HEK293 (cell line): ENCODE data around the gene RRP1.

Experiments
- CTCF ChIA-PET: fragments of 350-600 bp; formaldehyde crosslinking; extraction: SDS; loops from one replicate; lab custom pipeline; 2021; ENCODE audit warnings: antibody characterized with exemption; lab: Yijun Ruan, JAX
- POLR2A ChIA-PET: fragments of 300-600 bp; formaldehyde crosslinking; extraction: SDS; loops from one replicate; lab custom pipeline; 2020; ENCODE audit warnings: antibody characterized with exemption, inconsistent platforms; lab: Yijun Ruan, JAX
- H3K27ac ChIP-seq: fragments of 200-500 bp; sonication (Bioruptor generic); 2 replicates; pipeline ENCODE4 v1.5.1; 2014; ENCODE audit warnings: low read depth, low read length, control low read depth, inconsistent platforms; ENCODE audit errors: extremely low read depth
- H3K36me3 ChIP-seq, 2 experiments: fragments of 200-500 bp in 1 of 2; sonication (Bioruptor generic) in 1 of 2; 1 replicate in 1 of 2; 2 replicates in 1 of 2; pipeline ENCODE4 v1.5.1; 2014 to 2017; ENCODE audit warnings: inconsistent platforms in 2 of 2, low read length in 2 of 2; ENCODE audit not compliant: control insufficient read depth in 2 of 2, insufficient read depth in 1 of 2
- H3K4me1 ChIP-seq: fragments of 200-500 bp; sonication (Bioruptor generic); 2 replicates; pipeline ENCODE4 v1.5.1; 2014; ENCODE audit warnings: mild to moderate bottlenecking, low read length, inconsistent platforms; ENCODE audit not compliant: control insufficient read depth, insufficient read depth
- H3K4me3 ChIP-seq: 2 replicates; pipeline ENCODE4 v1.5.1; 2011; ENCODE audit warnings: low read depth, mild to moderate bottlenecking, control low read depth, low read length, moderate library complexity
- H3K9me3 ChIP-seq: fragments of 200-500 bp; sonication (Bioruptor generic); 2 replicates; pipeline ENCODE4 v1.5.1; 2014; ENCODE audit warnings: low read depth, low read length, inconsistent platforms; ENCODE audit not compliant: control insufficient read depth, insufficient read depth
- GFI1B ChIP-seq: fragments of 450-650 bp; formaldehyde crosslinking; IDR thresholded peaks from 2 replicates; pipeline ENCODE4 v1.5.1; 2016; ENCODE audit warnings: missing biosample characterization, missing genetic modification characterization
- GLIS1 ChIP-seq: fragments of 450-650 bp; formaldehyde crosslinking; IDR thresholded peaks from 2 replicates; pipeline ENCODE4 v1.5.1; 2016; ENCODE audit warnings: missing biosample characterization, missing genetic modification characterization
- KLF17 ChIP-seq: fragments of 450-650 bp; formaldehyde crosslinking; IDR thresholded peaks from 2 replicates; pipeline ENCODE4 v1.5.1; 2016; ENCODE audit warnings: missing biosample characterization, missing genetic modification characterization
- TRIM28 ChIP-seq: IDR thresholded peaks from 2 replicates; pipeline ENCODE4 v1.6.1; 2011; ENCODE audit warnings: low read length, control low read depth, borderline replicate concordance
- ZBTB20 ChIP-seq: fragments of 450-650 bp; formaldehyde crosslinking; IDR thresholded peaks from 2 replicates; pipeline ENCODE4 v1.5.1; 2016; ENCODE audit warnings: missing biosample characterization, missing genetic modification characterization
- ZFP37 ChIP-seq: fragments of 450-650 bp; formaldehyde crosslinking; IDR thresholded peaks from 2 replicates; pipeline ENCODE4 v1.5.1; 2016; ENCODE audit warnings: missing biosample characterization, missing genetic modification characterization
- ZIC2 ChIP-seq: fragments of 450-650 bp; formaldehyde crosslinking; IDR thresholded peaks from 2 replicates; pipeline ENCODE4 v1.5.1; 2016; ENCODE audit warnings: missing biosample characterization, missing genetic modification characterization
- ZNF112 ChIP-seq: fragments of 450-650 bp; formaldehyde crosslinking; IDR thresholded peaks from 2 replicates; pipeline ENCODE4 v1.5.0; 2017; ENCODE audit warnings: missing biosample characterization, missing genetic modification characterization
- ZNF155 ChIP-seq: fragments of 450-650 bp; formaldehyde crosslinking; IDR thresholded peaks from 2 replicates; pipeline ENCODE4 v1.5.1; 2016; ENCODE audit warnings: missing biosample characterization, missing genetic modification characterization
- ZNF211 ChIP-seq: fragments of 450-650 bp; formaldehyde crosslinking; IDR thresholded peaks from 2 replicates; pipeline ENCODE4 v1.5.1; 2016; ENCODE audit warnings: low read depth, missing biosample characterization, missing genetic modification characterization
- ZNF501 ChIP-seq: fragments of 450-650 bp; formaldehyde crosslinking; IDR thresholded peaks from 2 replicates; pipeline ENCODE4 v1.5.1; 2016; ENCODE audit warnings: missing biosample characterization, missing genetic modification characterization
- ZNF600 ChIP-seq: fragments of 450-650 bp; formaldehyde crosslinking; IDR thresholded peaks from 2 replicates; pipeline ENCODE4 v1.5.1; 2016; ENCODE audit warnings: missing biosample characterization, missing genetic modification characterization
- ZNF660 ChIP-seq: fragments of 450-650 bp; IDR thresholded peaks from 2 replicates; pipeline ENCODE4 v1.5.1; 2018; ENCODE audit warnings: missing biosample characterization, mild to moderate bottlenecking, missing genetic modification characterization
- ZNF76 ChIP-seq: fragments of 450-650 bp; formaldehyde crosslinking; IDR thresholded peaks from 2 replicates; pipeline ENCODE4; 2016; ENCODE audit warnings: low read depth, missing biosample characterization, missing genetic modification characterization, borderline replicate concordance
- ZNF768 ChIP-seq: fragments of 450-650 bp; formaldehyde crosslinking; IDR thresholded peaks from 2 replicates; pipeline ENCODE4 v1.5.1; 2018; ENCODE audit warnings: missing biosample characterization, mild to moderate bottlenecking, missing genetic modification characterization
- TF ChIP-seq, protein P1 (sequence below): fragments of 450-650 bp; formaldehyde crosslinking; IDR thresholded peaks from 2 replicates; pipeline ENCODE4 v1.5.1; 2016; ENCODE audit warnings: missing biosample characterization, missing genetic modification characterization
- TF ChIP-seq, protein P2 (sequence below): fragments of 450-650 bp; formaldehyde crosslinking; IDR thresholded peaks from 2 replicates; pipeline ENCODE4 v1.5.1; 2016; ENCODE audit warnings: missing biosample characterization, missing genetic modification characterization
- TF ChIP-seq, protein P3 (sequence below): fragments of 450-650 bp; formaldehyde crosslinking; IDR thresholded peaks from 2 replicates; pipeline ENCODE4 v1.5.1; 2017; ENCODE audit warnings: missing biosample characterization, mild to moderate bottlenecking, missing genetic modification characterization, moderate library complexity

Gene RRP1

GRCh38 chr21:43767984-43768867 lies 21.2 kb upstream of the RRP1 start (continued):
- TF ChIP-seq ZNF768 (tag by site-specific recombination) (no peak), ZNF600 (0 out of 2 replicates have a peak, but pooled peaks have one; percentile 52), TRIM28 (no peak), KLF17 (tag by site-specific recombination) (0 out of 2 replicates have a peak, but pooled peaks have one; percentile 32), ZNF76 (tag by site-specific recombination) (peak; percentile 50; the same call in 1 of the 2 replicates), ZFP37 (tag by site-specific recombination) (no peak), ZNF112 (tag by site-specific recombination) (no peak), ZNF501 (no peak), ZBTB20 (tag by site-specific recombination) (peak; percentile 39; the same call in 1 of the 2 replicates), GLIS1 (tag by site-specific recombination) (0 out of 2 replicates have a peak, but pooled peaks have one; percentile 10), GFI1B (tag by site-specific recombination) (no peak), ZNF155 (tag by site-specific recombination) (no peak), ZNF660 (tag by site-specific recombination) (no peak)
- TF ChIP-seq, protein P1, sequence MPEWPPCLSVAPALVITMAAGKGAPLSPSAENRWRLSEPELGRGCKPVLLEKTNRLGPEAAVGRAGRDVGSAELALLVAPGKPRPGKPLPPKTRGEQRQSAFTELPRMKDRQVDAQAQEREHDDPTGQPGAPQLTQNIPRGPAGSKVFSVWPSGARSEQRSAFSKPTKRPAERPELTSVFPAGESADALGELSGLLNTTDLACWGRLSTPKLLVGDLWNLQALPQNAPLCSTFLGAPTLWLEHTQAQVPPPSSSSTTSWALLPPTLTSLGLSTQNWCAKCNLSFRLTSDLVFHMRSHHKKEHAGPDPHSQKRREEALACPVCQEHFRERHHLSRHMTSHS (tag by site-specific recombination) = no peak
- TF ChIP-seq, protein P2, sequence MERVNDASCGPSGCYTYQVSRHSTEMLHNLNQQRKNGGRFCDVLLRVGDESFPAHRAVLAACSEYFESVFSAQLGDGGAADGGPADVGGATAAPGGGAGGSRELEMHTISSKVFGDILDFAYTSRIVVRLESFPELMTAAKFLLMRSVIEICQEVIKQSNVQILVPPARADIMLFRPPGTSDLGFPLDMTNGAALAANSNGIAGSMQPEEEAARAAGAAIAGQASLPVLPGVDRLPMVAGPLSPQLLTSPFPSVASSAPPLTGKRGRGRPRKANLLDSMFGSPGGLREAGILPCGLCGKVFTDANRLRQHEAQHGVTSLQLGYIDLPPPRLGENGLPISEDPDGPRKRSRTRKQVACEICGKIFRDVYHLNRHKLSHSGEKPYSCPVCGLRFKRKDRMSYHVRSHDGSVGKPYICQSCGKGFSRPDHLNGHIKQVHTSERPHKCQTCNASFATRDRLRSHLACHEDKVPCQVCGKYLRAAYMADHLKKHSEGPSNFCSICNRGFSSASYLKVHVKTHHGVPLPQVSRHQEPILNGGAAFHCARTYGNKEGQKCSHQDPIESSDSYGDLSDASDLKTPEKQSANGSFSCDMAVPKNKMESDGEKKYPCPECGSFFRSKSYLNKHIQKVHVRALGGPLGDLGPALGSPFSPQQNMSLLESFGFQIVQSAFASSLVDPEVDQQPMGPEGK (tag by site-specific recombination) = peak; percentile 10; the same call in 1 of the 2 replicates
- TF ChIP-seq, all 188 proteins: peak for 13

DNA sequence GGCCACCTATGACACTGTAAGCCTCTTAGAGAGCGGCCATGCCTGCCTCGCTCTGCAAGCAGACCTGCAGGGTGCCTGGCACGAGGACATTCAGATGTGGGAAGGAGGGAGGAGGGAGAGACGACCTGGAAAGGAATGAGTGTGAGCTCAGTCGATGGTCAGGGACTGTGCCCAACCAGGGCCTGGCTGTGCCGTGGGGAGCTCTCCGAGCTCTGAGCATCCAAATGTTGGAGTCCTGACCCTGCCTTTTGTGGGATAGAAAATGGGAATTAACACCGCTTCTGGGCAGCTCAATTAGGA lies 20.6 kb upstream of the RRP1 start:
- no peak overlapping the region for H3K27ac ChIP-seq
- TF ChIP-seq ZNF211 (no peak), ZIC2 (tag by site-specific recombination) (0 out of 2 replicates have a peak, but pooled peaks have one; percentile 14)
- TF ChIP-seq, protein P2 (tag by site-specific recombination) = 0 out of 2 replicates have a peak, but pooled peaks have one; percentile 3
- TF ChIP-seq, protein P3, sequence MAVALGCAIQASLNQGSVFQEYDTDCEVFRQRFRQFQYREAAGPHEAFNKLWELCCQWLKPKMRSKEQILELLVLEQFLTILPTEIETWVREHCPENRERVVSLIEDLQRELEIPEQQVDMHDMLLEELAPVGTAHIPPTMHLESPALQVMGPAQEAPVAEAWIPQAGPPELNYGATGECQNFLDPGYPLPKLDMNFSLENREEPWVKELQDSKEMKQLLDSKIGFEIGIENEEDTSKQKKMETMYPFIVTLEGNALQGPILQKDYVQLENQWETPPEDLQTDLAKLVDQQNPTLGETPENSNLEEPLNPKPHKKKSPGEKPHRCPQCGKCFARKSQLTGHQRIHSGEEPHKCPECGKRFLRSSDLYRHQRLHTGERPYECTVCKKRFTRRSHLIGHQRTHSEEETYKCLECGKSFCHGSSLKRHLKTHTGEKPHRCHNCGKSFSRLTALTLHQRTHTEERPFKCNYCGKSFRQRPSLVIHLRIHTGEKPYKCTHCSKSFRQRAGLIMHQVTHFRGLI (tag by site-specific recombination) = peak; percentile 72; the same call in 1 of the 2 replicates
- peaks cover 3 to 10% of the 10 kb centered on the region in 2 experiments; a peak in 2 of 3 replicates for H3K36me3 ChIP-seq
- POLR2A ChIA-PET = interaction anchor here (0.7 to 1.3 kb wide), 2 partner anchors 19 to 40 kb away, joined by 3 to 4 read pairs; no protein-coding TSS in a partner anchor
- H3K4me3 ChIP-seq = no peak overlapping the region
- no peaks in the 10 kb centered on the region for H3K9me3 ChIP-seq
- CTCF ChIA-PET = interaction anchor here (0.5 to 1.7 kb wide), 3 partner anchors 21 to 209 kb away, joined by 3 to 5 read pairs (median 4); partner anchors contain the start of gene RRP1
- no peaks in the 10 kb centered on the region for H3K4me1 ChIP-seq
